WERI-Rb-1 (cell line): ENCODE data around the gene PERM1.

Source experiments
- DNase-seq: peaks from one replicate; pipeline ENCODE4 v3.0.0-alpha.2; 2020
- H3K27ac ChIP-seq: fragments of 250-450 bp; sonication (Bioruptor Pico); 2 replicates; pipeline ENCODE4 v1.5.1; 2020; ENCODE audit warnings: mild to moderate bottlenecking, moderate library complexity
- H3K27me3 ChIP-seq: fragments of 250-450 bp; sonication (Bioruptor Pico); 2 replicates; pipeline ENCODE4 v1.5.1; 2021; ENCODE audit warnings: mild to moderate bottlenecking, low read depth, moderate library complexity; ENCODE audit not compliant: insufficient read depth, severe bottlenecking
- H3K36me3 ChIP-seq: fragments of 250-450 bp; sonication (Bioruptor Pico); 2 replicates; pipeline ENCODE4 v1.5.1; 2020; ENCODE audit warnings: mild to moderate bottlenecking, moderate library complexity
- H3K4me3 ChIP-seq: 2 replicates; pipeline ENCODE4 v1.5.1; 2011; ENCODE audit warnings: low read depth, mild to moderate bottlenecking, control low read depth, low read length
- H3K9me3 ChIP-seq: fragments of 250-450 bp; sonication (Bioruptor Pico); 2 replicates; pipeline ENCODE4 v1.5.1; 2021; ENCODE audit warnings: mild to moderate bottlenecking, moderate library complexity; ENCODE audit not compliant: severe bottlenecking
- TF ChIP-seq, protein P1 (sequence below): IDR thresholded peaks from 2 replicates; pipeline ENCODE4 v1.5.1; 2011; ENCODE audit warnings: low read depth, mild to moderate bottlenecking, control low read depth, inconsistent platforms, low read length

The PERM1 gene

DNA sequence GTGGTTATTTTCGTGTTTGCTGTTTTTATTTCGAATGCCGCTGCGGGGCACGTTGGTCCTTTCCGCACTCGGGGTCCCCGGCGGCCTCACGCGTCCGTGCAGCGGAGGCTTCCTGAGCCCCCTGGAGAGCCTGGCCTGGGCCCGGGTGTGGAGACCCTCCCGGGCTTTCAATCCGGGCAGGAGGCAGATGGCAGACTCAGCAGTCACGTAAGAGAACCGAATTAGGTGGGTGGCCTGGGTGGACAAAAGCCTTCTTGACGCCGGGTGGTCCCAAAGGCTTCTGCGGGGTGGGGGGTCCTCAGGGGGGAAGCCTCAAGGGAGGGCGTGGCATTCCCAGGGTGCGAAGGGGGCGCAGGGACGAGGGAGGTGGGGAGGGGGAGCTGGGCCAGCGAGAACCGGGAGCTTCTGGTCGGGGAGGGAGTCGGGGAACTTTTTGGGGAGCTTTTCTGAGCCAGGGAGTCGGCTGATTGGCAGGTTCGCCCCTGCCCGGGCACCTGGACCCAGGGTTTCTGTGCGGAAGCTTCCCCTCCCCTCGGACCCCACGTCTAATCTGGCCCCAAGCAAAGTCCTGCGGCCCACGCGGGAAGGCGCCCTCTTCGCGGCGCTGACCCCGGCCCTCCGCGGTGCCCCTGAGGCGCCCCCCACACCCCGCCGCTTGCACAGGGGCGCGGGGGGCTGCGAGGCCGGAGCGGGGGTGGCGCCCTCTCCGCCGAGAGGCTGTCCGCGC, 19.3 kb upstream of the PERM1 start:
- no peaks in the 10 kb centered on the region for H3K9me3 ChIP-seq
- peaks cover 16% of the 10 kb centered on the region for H3K36me3 ChIP-seq
- H3K4me3 ChIP-seq: peak overlapping the region; percentile 81
- DNase-seq: no peak
- no peaks in the 10 kb centered on the region for H3K27me3 ChIP-seq
- peak overlapping the region; percentile 99 for H3K27ac ChIP-seq
- TF ChIP-seq, protein P1, sequence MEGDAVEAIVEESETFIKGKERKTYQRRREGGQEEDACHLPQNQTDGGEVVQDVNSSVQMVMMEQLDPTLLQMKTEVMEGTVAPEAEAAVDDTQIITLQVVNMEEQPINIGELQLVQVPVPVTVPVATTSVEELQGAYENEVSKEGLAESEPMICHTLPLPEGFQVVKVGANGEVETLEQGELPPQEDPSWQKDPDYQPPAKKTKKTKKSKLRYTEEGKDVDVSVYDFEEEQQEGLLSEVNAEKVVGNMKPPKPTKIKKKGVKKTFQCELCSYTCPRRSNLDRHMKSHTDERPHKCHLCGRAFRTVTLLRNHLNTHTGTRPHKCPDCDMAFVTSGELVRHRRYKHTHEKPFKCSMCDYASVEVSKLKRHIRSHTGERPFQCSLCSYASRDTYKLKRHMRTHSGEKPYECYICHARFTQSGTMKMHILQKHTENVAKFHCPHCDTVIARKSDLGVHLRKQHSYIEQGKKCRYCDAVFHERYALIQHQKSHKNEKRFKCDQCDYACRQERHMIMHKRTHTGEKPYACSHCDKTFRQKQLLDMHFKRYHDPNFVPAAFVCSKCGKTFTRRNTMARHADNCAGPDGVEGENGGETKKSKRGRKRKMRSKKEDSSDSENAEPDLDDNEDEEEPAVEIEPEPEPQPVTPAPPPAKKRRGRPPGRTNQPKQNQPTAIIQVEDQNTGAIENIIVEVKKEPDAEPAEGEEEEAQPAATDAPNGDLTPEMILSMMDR: no peak

DNA sequence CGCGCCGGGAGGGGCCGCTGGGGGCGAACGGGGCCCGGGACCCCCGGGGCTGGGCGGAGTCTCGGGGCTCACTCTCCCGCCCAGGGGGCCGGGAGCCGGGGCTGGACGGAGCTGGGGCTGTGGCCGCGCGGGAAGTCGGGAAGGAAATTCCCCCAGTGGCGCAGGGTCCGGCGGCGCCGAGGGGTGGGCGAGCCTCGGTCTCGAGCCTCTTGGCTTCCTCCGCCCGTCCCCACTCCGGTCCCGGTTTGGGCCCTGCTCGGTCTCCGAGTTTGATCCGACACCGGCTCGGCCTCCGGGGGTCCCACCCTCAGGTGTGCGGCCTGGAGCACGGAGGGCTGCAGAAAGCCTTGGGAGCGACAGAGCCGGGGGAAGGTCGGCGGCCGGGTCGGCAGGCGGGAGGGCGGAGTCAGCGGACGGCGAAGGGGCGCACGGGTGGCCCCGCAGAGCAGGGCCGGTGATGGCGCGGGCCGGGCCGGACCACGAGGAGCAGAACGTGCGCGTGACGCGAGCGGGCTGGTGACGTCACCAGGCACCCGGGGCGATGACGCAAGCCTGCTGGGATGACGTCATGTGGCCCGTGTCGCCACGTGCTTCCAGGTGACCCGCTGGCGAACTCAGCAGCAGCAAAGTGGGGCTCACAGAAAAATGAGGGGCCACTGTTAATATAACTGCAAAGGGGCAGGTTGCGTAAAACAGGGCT, 18.6 kb upstream of the PERM1 start:
- Histone ChIP-seq H3K27me3 (no peaks in the 10 kb centered on the region), H3K36me3 (peaks cover 16% of the 10 kb centered on the region), H3K9me3 (no peaks in the 10 kb centered on the region), H3K4me3 (peak overlapping the region; percentile 81), H3K27ac (peak overlapping the region; percentile 99)
- DNase-seq: peak; percentile 92
- TF ChIP-seq, protein P1: no peak

DNA sequence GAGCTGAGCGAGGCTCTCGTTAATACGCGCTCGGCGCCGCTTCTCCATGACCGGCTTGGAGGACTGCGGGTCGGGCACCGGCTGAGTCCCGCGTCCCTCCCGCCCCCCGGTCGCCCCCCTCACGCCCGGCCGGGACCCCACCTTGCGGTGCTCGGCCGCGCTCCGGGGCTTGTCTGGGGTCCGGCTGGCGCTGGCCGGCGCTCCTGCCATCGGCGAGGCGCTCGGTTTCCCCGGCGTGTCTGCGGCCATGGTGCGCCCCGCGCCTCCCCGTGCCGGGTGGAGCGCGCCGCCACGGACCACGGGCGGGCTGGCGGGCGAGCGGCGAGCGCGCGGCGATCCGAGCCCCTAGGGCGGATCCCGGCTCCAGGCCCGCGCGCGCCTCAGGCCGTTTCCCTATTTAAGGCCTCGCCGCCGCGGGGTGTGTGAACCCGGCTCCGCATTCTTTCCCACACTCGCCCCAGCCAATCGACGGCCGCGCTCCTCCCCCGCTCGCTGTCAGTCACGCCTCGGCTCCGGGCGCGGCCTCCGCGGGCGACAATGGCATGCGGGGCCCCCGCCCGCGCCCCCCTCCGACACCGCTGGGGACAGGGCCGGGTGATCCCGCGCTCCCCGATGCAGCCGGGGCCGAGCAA, 17.9 kb upstream of the PERM1 start, which contains the start of gene HES4:
TSS of gene HES4 (minus strand) at position 373 of the 632 bp plus-strand sequence. CDS start at position 249, 124 bp downstream.
- DNase-seq: peak; percentile 94

DNA sequence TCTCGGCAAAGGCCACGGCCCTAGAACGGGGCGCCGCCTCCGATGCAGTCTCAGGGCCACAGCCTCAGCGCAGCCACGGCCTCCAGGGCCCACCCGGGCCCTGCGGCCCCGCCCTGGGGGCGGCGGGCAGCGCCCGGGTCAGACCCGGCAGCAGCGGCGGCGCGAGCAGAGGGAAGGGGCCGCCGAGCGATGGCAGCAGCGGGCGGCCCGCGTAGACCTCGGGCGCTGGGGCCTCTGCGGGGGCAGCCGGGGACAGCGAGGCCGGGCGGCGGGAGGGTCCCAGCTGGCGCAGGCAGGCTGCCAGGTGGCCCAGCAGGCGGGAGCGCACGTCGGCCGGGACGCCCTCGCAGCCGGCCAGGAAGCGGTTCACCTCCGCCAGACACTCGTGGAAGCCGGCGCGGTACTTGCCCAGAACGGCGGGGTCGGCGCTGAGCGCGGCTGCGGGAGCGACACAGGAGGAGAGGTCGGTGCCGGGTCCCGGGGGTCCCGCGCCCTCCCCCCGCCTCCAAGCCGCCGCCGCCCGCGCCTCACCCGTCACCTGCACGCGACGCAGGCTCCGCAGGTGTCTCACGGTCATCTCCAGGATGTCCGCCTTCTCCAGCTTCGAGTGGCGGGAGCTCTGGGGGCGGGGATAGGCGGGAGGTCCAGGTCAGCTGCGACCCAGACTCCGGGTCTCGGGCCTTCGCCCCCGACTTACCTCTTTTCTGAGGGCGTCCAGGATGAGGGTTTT, 17.3 kb upstream of the PERM1 start:
- peak overlapping the region; percentile 81 for H3K4me3 ChIP-seq
- H3K27me3 ChIP-seq: no peaks in the 10 kb centered on the region
- peak overlapping the region; percentile 99 for H3K27ac ChIP-seq
- H3K36me3 ChIP-seq: peaks cover 13% of the 10 kb centered on the region
- DNase-seq: peak; percentile 65
- TF ChIP-seq, protein P1: no peak
- H3K9me3 ChIP-seq: no peaks in the 10 kb centered on the region

More for the DNA sequence above, 17.9 kb upstream of the PERM1 start, which contains the start of gene HES4:
- H3K4me3 ChIP-seq: peak within 1 kb of the TSS; percentile 81
- H3K27ac ChIP-seq: peak within 1 kb of the TSS; percentile 99
- TF ChIP-seq, protein P1: no peak
- no peaks in the 10 kb centered on the region for H3K9me3 ChIP-seq
- peaks cover 16% of the 10 kb centered on the region for H3K36me3 ChIP-seq
- no peaks in the 10 kb centered on the region for H3K27me3 ChIP-seq

DNA sequence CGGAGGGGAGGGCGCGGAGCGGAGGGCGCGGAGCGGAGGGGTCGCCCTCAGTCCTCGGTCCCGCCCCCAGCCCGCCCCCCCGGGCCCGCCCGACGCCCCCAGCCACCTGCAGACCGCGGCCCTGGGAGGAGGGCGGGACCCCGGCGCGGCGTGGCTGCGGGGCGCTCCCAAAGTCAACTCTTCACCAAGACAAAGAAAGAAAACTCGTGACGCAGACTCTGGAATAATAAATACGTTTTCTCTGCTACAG, 16.8 kb upstream of the PERM1 start:
- Histone ChIP-seq H3K9me3 (no peaks in the 10 kb centered on the region), H3K36me3 (peaks cover 12% of the 10 kb centered on the region), H3K4me3 (peak overlapping the region; percentile 81), H3K27ac (peak overlapping the region; percentile 99), H3K27me3 (no peaks in the 10 kb centered on the region)
- DNase-seq: no peak
- TF ChIP-seq, protein P1: no peak
